C4-2B (cell line): ENCODE data around the gene CDCP2.

Source experiments
- ZFX ChIP-seq: fragments of 450-650 bp; IDR thresholded peaks from 2 replicates; pipeline ENCODE4 v1.6.1; 2017
- TF ChIP-seq, protein P1 (sequence below): fragments of 450-650 bp; conservative IDR thresholded peaks from 2 replicates; pipeline ENCODE4 v1.5.1; 2017; ENCODE audit warnings: mild to moderate bottlenecking

GRCh38 chr1:54180701-54181360 lies 28.0 kb upstream of the CDCP2 start:
- TF ChIP-seq, protein P1, sequence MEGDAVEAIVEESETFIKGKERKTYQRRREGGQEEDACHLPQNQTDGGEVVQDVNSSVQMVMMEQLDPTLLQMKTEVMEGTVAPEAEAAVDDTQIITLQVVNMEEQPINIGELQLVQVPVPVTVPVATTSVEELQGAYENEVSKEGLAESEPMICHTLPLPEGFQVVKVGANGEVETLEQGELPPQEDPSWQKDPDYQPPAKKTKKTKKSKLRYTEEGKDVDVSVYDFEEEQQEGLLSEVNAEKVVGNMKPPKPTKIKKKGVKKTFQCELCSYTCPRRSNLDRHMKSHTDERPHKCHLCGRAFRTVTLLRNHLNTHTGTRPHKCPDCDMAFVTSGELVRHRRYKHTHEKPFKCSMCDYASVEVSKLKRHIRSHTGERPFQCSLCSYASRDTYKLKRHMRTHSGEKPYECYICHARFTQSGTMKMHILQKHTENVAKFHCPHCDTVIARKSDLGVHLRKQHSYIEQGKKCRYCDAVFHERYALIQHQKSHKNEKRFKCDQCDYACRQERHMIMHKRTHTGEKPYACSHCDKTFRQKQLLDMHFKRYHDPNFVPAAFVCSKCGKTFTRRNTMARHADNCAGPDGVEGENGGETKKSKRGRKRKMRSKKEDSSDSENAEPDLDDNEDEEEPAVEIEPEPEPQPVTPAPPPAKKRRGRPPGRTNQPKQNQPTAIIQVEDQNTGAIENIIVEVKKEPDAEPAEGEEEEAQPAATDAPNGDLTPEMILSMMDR: no peak
- no peak for TF ChIP-seq ZFX
